ENCODE measurements around the gene TRAPPC10.

Gene TRAPPC10

GRCh38 chr21:44058652-44058964, 46.5 kb downstream of the TRAPPC10 start:
- Histone ChIP-seq H3K36me3 (ENCODE audit: insufficient read depth, insufficient read length, low read length) (peaks cover 77% of the 10 kb centered on the region), H3K9ac (ENCODE audit: insufficient read length, low read depth) (no peak overlapping the region), H3K27me3 (ENCODE audit: insufficient read depth, insufficient read length) (no peaks in the 10 kb centered on the region), H3K4me1 (ENCODE audit: insufficient read depth, insufficient read length) (no peaks in the 10 kb centered on the region), H3K9me3 (ENCODE audit: insufficient read depth, low read length) (no peaks in the 10 kb centered on the region), H3K4me3 (ENCODE audit: insufficient read length, low read depth) (no peak overlapping the region)
- no peak for TF ChIP-seq ZNF274 (IDR thresholded peaks at IDR 0.05; ENCODE audit: low read depth, low read length)
- no peak for TF ChIP-seq YY1 (IDR thresholded peaks at IDR 0.05; ENCODE audit: insufficient read depth, insufficient read length)
- TF ChIP-seq SUZ12 (IDR thresholded peaks at IDR 0.05; ENCODE audit: extremely low read depth, insufficient read depth, insufficient read length), result no peak
- no peak for DNase-seq (ENCODE audit: low read depth, low spot score)

GRCh38 chr21:44058981-44059380, 46.9 kb downstream of the TRAPPC10 start:
- Histone ChIP-seq H3K9me3 (ENCODE audit: insufficient read depth, low read length) (no peaks in the 10 kb centered on the region), H3K4me1 (ENCODE audit: insufficient read depth, insufficient read length) (no peaks in the 10 kb centered on the region), H3K36me3 (ENCODE audit: insufficient read depth, insufficient read length, low read length) (peaks cover 78% of the 10 kb centered on the region), H3K27me3 (ENCODE audit: insufficient read depth, insufficient read length) (no peaks in the 10 kb centered on the region), H3K9ac (ENCODE audit: insufficient read length, low read depth) (no peak overlapping the region), H3K4me3 (ENCODE audit: insufficient read length, low read depth) (no peak overlapping the region)
- TF ChIP-seq ZNF274 (IDR thresholded peaks at IDR 0.05; ENCODE audit: low read depth, low read length), result no peak
- TF ChIP-seq SUZ12 (IDR thresholded peaks at IDR 0.05; ENCODE audit: extremely low read depth, insufficient read depth, insufficient read length), result no peak
- TF ChIP-seq YY1 (IDR thresholded peaks at IDR 0.05; ENCODE audit: insufficient read depth, insufficient read length), result no peak
- DNase-seq (ENCODE audit: low read depth, low spot score), result no peak

- H3K36me3 ChIP-seq (ENCODE audit: insufficient read depth, insufficient read length, low read length), result peaks cover 83% of the 10 kb centered on the region
- no peaks in the 10 kb centered on the region for H3K27me3 ChIP-seq (ENCODE audit: insufficient read depth, insufficient read length)
- no peak for DNase-seq (ENCODE audit: low read depth, low spot score)
- TF ChIP-seq YY1 (IDR thresholded peaks at IDR 0.05; ENCODE audit: insufficient read depth, insufficient read length), result no peak
- no peak for TF ChIP-seq ZNF274 (IDR thresholded peaks at IDR 0.05; ENCODE audit: low read depth, low read length)
- TF ChIP-seq SUZ12 (IDR thresholded peaks at IDR 0.05; ENCODE audit: extremely low read depth, insufficient read depth, insufficient read length), result no peak
- H3K4me1 ChIP-seq (ENCODE audit: insufficient read depth, insufficient read length), result no peaks in the 10 kb centered on the region
- H3K9ac ChIP-seq (ENCODE audit: insufficient read length, low read depth), result no peak overlapping the region
- H3K9me3 ChIP-seq (ENCODE audit: insufficient read depth, low read length), result no peaks in the 10 kb centered on the region
- H3K4me3 ChIP-seq (ENCODE audit: insufficient read length, low read depth), result no peak overlapping the region
These were observed 47.6 kb downstream of the TRAPPC10 start for GRCh38 chr21:44059710-44060109.

- no peaks in the 10 kb centered on the region for H3K27me3 ChIP-seq (ENCODE audit: insufficient read depth, insufficient read length)
- no peaks in the 10 kb centered on the region for H3K9me3 ChIP-seq (ENCODE audit: insufficient read depth, low read length)
- peaks cover 2% of the 10 kb centered on the region for H3K4me1 ChIP-seq (ENCODE audit: insufficient read depth, insufficient read length)
- DNase-seq (ENCODE audit: low read depth, low spot score), result no peak
- H3K4me3 ChIP-seq (ENCODE audit: insufficient read length, low read depth), result no peak overlapping the region
- no peak overlapping the region for H3K9ac ChIP-seq (ENCODE audit: insufficient read length, low read depth)
- TF ChIP-seq ZNF274 (IDR thresholded peaks at IDR 0.05; ENCODE audit: low read depth, low read length) (no peak), YY1 (IDR thresholded peaks at IDR 0.05; ENCODE audit: insufficient read depth, insufficient read length) (no peak), SUZ12 (IDR thresholded peaks at IDR 0.05; ENCODE audit: extremely low read depth, insufficient read depth, insufficient read length) (no peak)
- H3K36me3 ChIP-seq (ENCODE audit: insufficient read depth, insufficient read length, low read length), result peaks cover 86% of the 10 kb centered on the region
These were observed 50.3 kb downstream of the TRAPPC10 start for GRCh38 chr21:44062380-44062779.

- Histone ChIP-seq H3K4me3 (ENCODE audit: insufficient read length, low read depth) (no peak overlapping the region), H3K9ac (ENCODE audit: insufficient read length, low read depth) (no peak overlapping the region), H3K4me1 (ENCODE audit: insufficient read depth, insufficient read length) (peaks cover 2% of the 10 kb centered on the region), H3K36me3 (ENCODE audit: insufficient read depth, insufficient read length, low read length) (peaks cover 84% of the 10 kb centered on the region), H3K9me3 (ENCODE audit: insufficient read depth, low read length) (no peaks in the 10 kb centered on the region), H3K27me3 (ENCODE audit: insufficient read depth, insufficient read length) (no peaks in the 10 kb centered on the region)
- no peak for TF ChIP-seq ZNF274 (IDR thresholded peaks at IDR 0.05; ENCODE audit: low read depth, low read length)
- no peak for TF ChIP-seq SUZ12 (IDR thresholded peaks at IDR 0.05; ENCODE audit: extremely low read depth, insufficient read depth, insufficient read length)
- no peak for TF ChIP-seq YY1 (IDR thresholded peaks at IDR 0.05; ENCODE audit: insufficient read depth, insufficient read length)
- DNase-seq (ENCODE audit: low read depth, low spot score), result no peak
These were observed 51.2 kb downstream of the TRAPPC10 start for GRCh38 chr21:44063151-44063912.

- TF ChIP-seq YY1 (IDR thresholded peaks at IDR 0.05; ENCODE audit: insufficient read depth, insufficient read length) (no peak), ZNF274 (IDR thresholded peaks at IDR 0.05; ENCODE audit: low read depth, low read length) (no peak), SUZ12 (IDR thresholded peaks at IDR 0.05; ENCODE audit: extremely low read depth, insufficient read depth, insufficient read length) (no peak)
- DNase-seq (ENCODE audit: low read depth, low spot score), result no peak
- Histone ChIP-seq H3K36me3 (ENCODE audit: insufficient read depth, insufficient read length, low read length) (peaks cover 83% of the 10 kb centered on the region), H3K27me3 (ENCODE audit: insufficient read depth, insufficient read length) (no peaks in the 10 kb centered on the region), H3K9me3 (ENCODE audit: insufficient read depth, low read length) (no peaks in the 10 kb centered on the region), H3K4me3 (ENCODE audit: insufficient read length, low read depth) (no peak overlapping the region), H3K4me1 (ENCODE audit: insufficient read depth, insufficient read length) (peaks cover 5% of the 10 kb centered on the region), H3K9ac (ENCODE audit: insufficient read length, low read depth) (no peak overlapping the region)
These were observed 52.8 kb downstream of the TRAPPC10 start for GRCh38 chr21:44064852-44065403.

- no peak overlapping the region for H3K9ac ChIP-seq (ENCODE audit: insufficient read length, low read depth)
- peaks cover 86% of the 10 kb centered on the region for H3K36me3 ChIP-seq (ENCODE audit: insufficient read depth, insufficient read length, low read length)
- no peak overlapping the region for H3K4me3 ChIP-seq (ENCODE audit: insufficient read length, low read depth)
- H3K4me1 ChIP-seq (ENCODE audit: insufficient read depth, insufficient read length), result peaks cover 5% of the 10 kb centered on the region
- TF ChIP-seq YY1 (IDR thresholded peaks at IDR 0.05; ENCODE audit: insufficient read depth, insufficient read length), result no peak
- no peak for TF ChIP-seq ZNF274 (IDR thresholded peaks at IDR 0.05; ENCODE audit: low read depth, low read length)
- no peak for TF ChIP-seq SUZ12 (IDR thresholded peaks at IDR 0.05; ENCODE audit: extremely low read depth, insufficient read depth, insufficient read length)
- no peaks in the 10 kb centered on the region for H3K27me3 ChIP-seq (ENCODE audit: insufficient read depth, insufficient read length)
- DNase-seq (ENCODE audit: low read depth, low spot score), result no peak
- H3K9me3 ChIP-seq (ENCODE audit: insufficient read depth, low read length), result no peaks in the 10 kb centered on the region
These were observed 53.3 kb downstream of the TRAPPC10 start for GRCh38 chr21:44065428-44065827.

Data from NT2/D1 (cell line).